PC-3 (cell line): ENCODE measurements around the gene DAPK1.

Experiments
- CTCF ChIP-seq: fragments of 300-600 bp; sonication (generic); conservative IDR thresholded peaks from 2 replicates; pipeline ENCODE4 v1.5.1; 2017; ENCODE audit warnings: antibody characterized with exemption, low read depth, mild to moderate bottlenecking, low read length
- EZH2 ChIP-seq: fragments of 300-600 bp; sonication (generic); IDR thresholded peaks from one replicate; pipeline ENCODE4 v1.6.1; 2017; ENCODE audit warnings: antibody characterized with exemption, mild to moderate bottlenecking, low read length; ENCODE audit not compliant: unreplicated experiment
- EZH2phosphoT487 ChIP-seq: fragments of 300-600 bp; sonication (generic); IDR thresholded peaks from 2 replicates; pipeline ENCODE4 v1.6.1; 2018; ENCODE audit warnings: mild to moderate bottlenecking, antibody characterized with exemption, low read length, borderline replicate concordance

DNA sequence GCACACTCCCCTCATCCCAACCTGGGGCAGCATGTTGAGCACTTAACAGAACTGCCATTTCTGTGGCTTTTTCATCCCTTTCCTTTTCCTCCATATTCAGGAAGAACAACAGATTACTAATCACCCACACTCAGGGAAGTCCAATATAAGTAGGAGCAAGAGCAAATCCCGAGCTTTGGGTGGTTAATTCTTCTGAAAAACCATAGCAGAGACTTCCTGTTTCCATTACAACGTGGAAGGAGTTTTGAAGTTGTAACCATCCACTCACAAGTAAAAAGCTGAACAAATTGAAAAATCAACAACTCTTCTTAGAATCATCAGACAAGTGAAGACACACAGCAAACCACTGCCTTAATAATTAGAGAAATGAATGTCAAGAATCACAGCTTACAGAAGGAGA, 236.4 kb downstream of the DAPK1 start:
- no peak for TF ChIP-seq CTCF
- TF ChIP-seq EZH2: no peak
- TF ChIP-seq EZH2phosphoT487: no peak
